ENCODE measurements around the gene EIF2S2.

EIF2S2 gene

DNA sequence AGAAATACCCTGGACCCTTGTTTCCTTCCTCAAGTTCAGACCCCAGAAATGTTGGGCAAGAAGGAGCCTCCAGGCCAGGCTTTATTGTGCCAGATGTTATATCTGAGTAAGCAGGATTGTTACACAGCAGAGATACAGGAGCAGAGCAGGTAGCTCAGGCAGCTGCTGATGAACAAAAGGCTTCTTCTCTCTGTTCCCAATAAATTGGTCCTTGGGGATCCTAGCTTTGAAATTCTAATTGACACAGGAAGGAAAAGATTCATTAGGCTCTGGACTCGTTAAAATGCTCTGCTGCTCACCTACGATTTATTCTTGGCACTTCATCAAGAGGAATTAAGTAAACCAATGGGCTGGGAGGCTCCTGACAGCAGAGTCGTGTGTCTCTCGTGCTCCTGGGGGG lies 64.1 kb downstream of the EIF2S2 start:
- Histone ChIP-seq H3K27ac (replicated peaks) (no peak overlapping the region), H3K4me3 (replicated peaks; ENCODE audit: insufficient read depth, low read length) (no peak overlapping the region), H3K27me3 (ENCODE audit: insufficient read depth, poor library complexity, severe bottlenecking) (no peaks in the 10 kb centered on the region)
- no peak for DNase-seq (ENCODE audit: low read depth in 1 of 2, low spot score in 1 of 2)
- TF ChIP-seq REST (IDR thresholded peaks at IDR 0.05; ENCODE audit: insufficient replicate concordance, low read depth) (no peak), SPI1 (IDR thresholded peaks at IDR 0.05; ENCODE audit: borderline replicate concordance, low read depth) (no peak), POLR2AphosphoS5 (IDR thresholded peaks at IDR 0.05; ENCODE audit: low read depth) (no peak), GABPA (IDR thresholded peaks at IDR 0.05; ENCODE audit: low read depth) (no peak), CTCF (IDR thresholded peaks at IDR 0.05; ENCODE audit: insufficient read depth, low read length) (no peak)

DNA sequence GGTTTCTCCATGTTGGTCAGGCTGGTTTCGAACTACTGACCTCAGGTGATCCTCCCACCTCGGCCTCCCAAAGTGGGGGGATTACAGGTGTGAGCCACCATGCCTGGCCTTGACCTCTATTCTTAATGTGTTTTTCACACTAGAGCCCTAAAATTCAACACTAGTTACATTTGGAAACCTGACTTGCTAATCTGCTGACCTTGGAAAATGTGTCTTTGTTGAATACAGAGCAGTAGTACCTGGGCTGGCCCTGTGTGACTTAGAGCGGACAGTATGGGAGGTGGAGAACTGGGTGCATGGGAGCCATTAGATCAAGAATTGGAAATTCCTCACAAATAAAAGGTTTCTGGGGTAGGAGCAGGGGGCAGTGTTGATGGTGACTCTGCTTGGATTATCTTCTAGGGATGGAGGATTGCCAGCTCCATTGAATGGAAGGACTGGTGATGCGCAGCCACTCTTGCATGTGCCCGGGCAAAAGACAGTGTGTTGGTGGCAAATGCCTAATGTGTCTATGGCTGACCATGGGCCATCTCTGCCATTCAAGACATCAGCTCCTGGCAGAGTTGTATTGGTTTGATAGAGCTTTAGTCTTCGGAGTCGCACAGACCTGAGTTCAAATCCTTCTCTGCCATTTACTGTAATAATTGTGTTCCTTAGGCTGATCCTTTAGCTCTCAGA lies 64.9 kb downstream of the EIF2S2 start:
- TF ChIP-seq POLR2AphosphoS5 (IDR thresholded peaks at IDR 0.05; ENCODE audit: low read depth) (no peak), REST (IDR thresholded peaks at IDR 0.05; ENCODE audit: insufficient replicate concordance, low read depth) (no peak), SPI1 (IDR thresholded peaks at IDR 0.05; ENCODE audit: borderline replicate concordance, low read depth) (no peak), CTCF (IDR thresholded peaks at IDR 0.05; ENCODE audit: insufficient read depth, low read length) (no peak), GABPA (IDR thresholded peaks at IDR 0.05; ENCODE audit: low read depth) (no peak)
- DNase-seq (ENCODE audit: low read depth in 1 of 2, low spot score in 1 of 2), result no peak
- Histone ChIP-seq H3K27ac (replicated peaks) (no peak overlapping the region), H3K27me3 (ENCODE audit: insufficient read depth, poor library complexity, severe bottlenecking) (no peaks in the 10 kb centered on the region), H3K4me3 (replicated peaks; ENCODE audit: insufficient read depth, low read length) (no peak overlapping the region)

DNA sequence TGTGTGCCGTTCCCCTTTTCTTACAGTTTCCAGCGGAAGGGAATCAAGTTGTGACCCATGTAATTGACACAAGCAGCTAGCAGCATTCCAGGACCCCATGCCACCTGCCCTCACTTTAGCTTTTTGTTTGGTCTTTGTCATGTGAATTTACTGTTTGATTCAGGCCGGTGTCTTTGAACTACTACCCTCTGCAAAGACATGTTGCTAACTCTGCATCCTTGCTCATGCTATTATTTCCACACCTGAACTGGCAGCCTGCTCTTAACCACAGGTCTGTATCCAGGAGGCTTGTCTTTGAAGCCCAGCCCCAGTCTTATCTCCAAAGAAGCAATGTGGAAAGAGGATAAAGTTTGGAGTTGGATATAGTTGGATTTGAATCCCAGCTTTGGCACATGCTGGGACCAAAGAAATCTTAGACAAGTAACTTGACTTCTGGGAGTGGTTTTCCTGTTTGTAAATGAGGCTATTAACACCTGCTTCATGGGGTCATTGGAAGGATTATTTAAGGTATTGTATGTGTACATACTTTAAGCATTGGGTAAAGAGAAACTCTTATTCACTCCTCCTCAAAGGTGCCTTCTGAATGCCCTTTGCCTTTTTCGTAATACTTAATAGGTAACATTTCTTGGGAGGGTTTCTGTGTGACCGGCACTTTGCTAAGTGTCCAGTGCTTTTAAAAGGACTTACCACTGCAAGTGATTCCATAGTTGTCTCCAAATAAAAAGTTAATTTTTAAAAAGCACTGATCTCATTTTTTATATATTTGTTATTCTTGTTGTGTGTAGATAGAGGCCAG lies 65.9 kb downstream of the EIF2S2 start:
- H3K27me3 ChIP-seq (ENCODE audit: insufficient read depth, poor library complexity, severe bottlenecking), result no peaks in the 10 kb centered on the region
- H3K27ac ChIP-seq (replicated peaks), result no peak overlapping the region
- no peak overlapping the region for H3K4me3 ChIP-seq (replicated peaks; ENCODE audit: insufficient read depth, low read length)
- no peak for DNase-seq (ENCODE audit: low read depth in 1 of 2, low spot score in 1 of 2)
- no peak for TF ChIP-seq SPI1 (IDR thresholded peaks at IDR 0.05; ENCODE audit: borderline replicate concordance, low read depth)
- TF ChIP-seq GABPA (IDR thresholded peaks at IDR 0.05; ENCODE audit: low read depth), result no peak
- no peak for TF ChIP-seq POLR2AphosphoS5 (IDR thresholded peaks at IDR 0.05; ENCODE audit: low read depth)
- TF ChIP-seq CTCF (IDR thresholded peaks at IDR 0.05; ENCODE audit: insufficient read depth, low read length), result no peak
- no peak for TF ChIP-seq REST (IDR thresholded peaks at IDR 0.05; ENCODE audit: insufficient replicate concordance, low read depth)
